A673 (cell line): Measurements from ENCODE around the gene ZDHHC21. TPM values are rescaled to one million over a fixed set of nuclear protein-coding genes. Genes with fewer than 3 reads are reported as not detected.

Experiments
- BruUV-seq: library from RNA; stranded (reverse); fragments of 400-500 nt; replicated peaks from 2 replicates; lab custom pipeline; 2021; lab: Mats Ljungman, UMichigan
- CTCF ChIA-PET: fragments of 300-600 bp; sonication (Branson Sonifier 250); formaldehyde crosslinking; loops from one replicate; lab custom pipeline; 2022; ENCODE audit warnings: antibody characterized with exemption; lab: Charles Lee
- POLR2A ChIA-PET: fragments of 300-600 bp; sonication (Branson Sonifier 250); formaldehyde crosslinking; loops from one replicate; lab custom pipeline; 2022; ENCODE audit warnings: antibody characterized with exemption; ENCODE audit not compliant: low non-redundant PET; lab: Charles Lee
- DNase-seq: peaks from one replicate; pipeline ENCODE4 v3.0.0-alpha.2; 2015; ENCODE audit warnings: low spot score
- H3K27ac ChIP-seq: fragments of 200-600 bp; sonication (generic); 2 replicates; pipeline ENCODE4 v1.5.1; 2016; ENCODE audit warnings: mixed run types, low read depth, mild to moderate bottlenecking, mixed read lengths, antibody characterized with exemption, low read length; ENCODE audit not compliant: poor library complexity, severe bottlenecking
- H3K27me3 ChIP-seq: fragments of 200-600 bp; sonication (generic); replicated peaks from 2 replicates; pipeline ENCODE4 v1.6.1; 2017; ENCODE audit warnings: mixed run types, low read depth, mild to moderate bottlenecking, mixed read lengths, antibody characterized with exemption, low read length; ENCODE audit not compliant: insufficient read depth, poor library complexity
- H3K36me3 ChIP-seq: fragments of 200-600 bp; sonication (generic); 2 replicates; pipeline ENCODE4 v1.6.1; 2016; ENCODE audit warnings: mixed run types, mild to moderate bottlenecking, mixed read lengths, antibody characterized with exemption, low read length; ENCODE audit not compliant: insufficient read depth, poor library complexity, severe bottlenecking
- H3K4me1 ChIP-seq: fragments of 200-600 bp; sonication (generic); 2 replicates; pipeline ENCODE4 v1.6.1; 2017; ENCODE audit warnings: mixed run types, mild to moderate bottlenecking, mixed read lengths, antibody characterized with exemption, low read length; ENCODE audit not compliant: insufficient read depth, poor library complexity, severe bottlenecking
- H3K4me3 ChIP-seq: fragments of 200-600 bp; sonication (generic); 2 replicates; pipeline ENCODE4 v1.5.1; 2016; ENCODE audit warnings: low read depth, mixed run types, mild to moderate bottlenecking, mixed read lengths, low read length; ENCODE audit not compliant: poor library complexity, severe bottlenecking
- H3K9me3 ChIP-seq: fragments of 200-600 bp; sonication (generic); 2 replicates; pipeline ENCODE4 v1.6.1; 2016; ENCODE audit warnings: mixed run types, low read depth, mild to moderate bottlenecking, mixed read lengths, antibody characterized with exemption, low read length; ENCODE audit not compliant: poor library complexity, severe bottlenecking
- CTCF ChIP-seq: fragments of 300-800, 200-600 bp; sonication (generic); conservative IDR thresholded peaks from 2 replicates; pipeline ENCODE4 v1.5.1; 2017; ENCODE audit warnings: low read depth, mild to moderate bottlenecking, antibody characterized with exemption, low read length, moderate library complexity, mixed read lengths
- EZH2 ChIP-seq: fragments of 200-600 bp; sonication (generic); IDR thresholded peaks from 2 replicates; pipeline ENCODE4 v1.6.1; 2017; ENCODE audit warnings: borderline replicate concordance, low read depth, mild to moderate bottlenecking, mixed read lengths, antibody characterized with exemption, low read length; ENCODE audit not compliant: poor library complexity, severe bottlenecking
- intact Hi-C: fragments of 100-400 bp; cut with micrococcal nuclease; formaldehyde crosslinking; loops from one replicate; pipeline ENCODE4 v1.10.0; 2022; ENCODE audit not compliant: unreplicated experiment
- total RNA-seq: library from RNA; stranded (reverse); gene quantifications from 2 replicates; pipeline ENCODE4 v1.2.3, GENCODE V29; 2021

Gene ZDHHC21
- total RNA-seq, 1 experiment from 2014 or later = 30.4 TPM

DNA sequence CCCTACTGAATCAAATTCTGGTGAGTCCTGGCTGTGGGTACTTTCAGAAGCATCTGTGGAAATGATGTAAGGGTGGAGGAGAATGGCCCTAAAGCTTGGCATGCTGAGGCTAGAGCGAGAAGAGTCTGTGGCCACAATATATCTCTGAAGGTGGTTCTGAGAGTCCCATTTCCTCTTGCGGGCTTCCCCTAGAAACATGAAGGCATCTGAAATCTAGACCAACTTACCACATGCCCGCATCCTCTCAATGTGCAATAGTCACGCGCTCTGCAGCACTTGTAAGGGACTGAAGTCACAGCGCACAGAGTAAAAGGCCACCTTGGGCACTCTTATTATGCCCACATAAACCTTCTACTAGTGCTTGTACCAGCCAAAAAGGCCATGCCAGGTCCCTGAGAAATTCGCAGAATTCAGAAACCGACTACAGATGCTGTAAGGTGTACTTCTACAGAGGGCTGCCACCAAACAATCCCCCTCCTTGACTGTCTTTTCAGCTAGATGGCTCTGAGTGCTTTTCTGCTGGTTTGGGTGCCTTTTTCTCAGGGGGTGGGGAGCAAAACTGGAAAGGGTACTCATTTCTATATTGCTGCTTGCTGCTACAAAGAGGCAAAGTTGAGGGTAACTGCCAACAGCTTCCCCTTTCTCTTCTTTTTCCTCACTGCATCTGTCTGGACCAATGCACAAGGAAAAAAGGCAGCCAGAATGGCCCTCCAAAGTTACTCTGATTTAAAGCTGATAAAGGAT is 107.3 kb downstream of the ZDHHC21 start:
- ChIA-PET POLR2A (no interaction called here), CTCF (no interaction called here)
- Histone ChIP-seq H3K36me3 (no peaks in the 10 kb centered on the region), H3K4me3 (no peak overlapping the region), H3K27ac (no peak overlapping the region), H3K27me3 (no peaks in the 10 kb centered on the region), H3K9me3 (no peaks in the 10 kb centered on the region), H3K4me1 (no peaks in the 10 kb centered on the region)
- no TSS peak for BruUV-seq
- intact Hi-C loops = no loop called here
- no peak for DNase-seq
- TF ChIP-seq EZH2 = no peak
- TF ChIP-seq CTCF = no peak

- H3K4me3 ChIP-seq = no peak overlapping the region
- H3K36me3 ChIP-seq = no peaks in the 10 kb centered on the region
- ChIA-PET CTCF (no interaction called here), POLR2A (no interaction called here)
- intact Hi-C loops = no loop called here
- no peaks in the 10 kb centered on the region for H3K4me1 ChIP-seq
- TF ChIP-seq EZH2 = no peak
- no peak for TF ChIP-seq CTCF
- no TSS peak for BruUV-seq
- H3K27me3 ChIP-seq = no peaks in the 10 kb centered on the region
- no peaks in the 10 kb centered on the region for H3K9me3 ChIP-seq
- H3K27ac ChIP-seq = no peak overlapping the region
- no peak for DNase-seq
Measured at GRCh38 chr9:14584571-14584970, 108.7 kb downstream of the ZDHHC21 start.

DNA sequence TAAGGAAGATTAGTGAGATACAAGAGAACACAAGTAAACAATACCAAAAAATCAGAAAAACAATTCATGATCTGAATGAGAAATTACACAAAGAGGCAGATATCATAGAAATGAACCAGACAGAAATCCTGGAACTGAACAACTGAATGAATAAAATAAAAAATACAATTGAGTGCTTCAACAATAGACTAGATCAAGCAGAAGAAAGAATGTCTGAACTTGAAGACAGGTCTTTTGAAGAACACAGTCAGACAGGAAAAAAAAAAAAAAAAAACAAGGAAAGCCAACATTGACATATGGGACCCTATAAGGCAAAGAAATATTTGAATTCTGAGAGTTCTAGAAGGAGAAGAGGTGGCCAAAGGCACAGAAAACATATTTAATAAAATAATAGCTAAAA is 115.2 kb downstream of the ZDHHC21 start:
- no peak for DNase-seq
- Histone ChIP-seq H3K36me3 (no peaks in the 10 kb centered on the region), H3K27me3 (no peaks in the 10 kb centered on the region), H3K4me3 (no peak overlapping the region), H3K4me1 (no peaks in the 10 kb centered on the region), H3K27ac (no peak overlapping the region), H3K9me3 (no peaks in the 10 kb centered on the region)
- no peak for TF ChIP-seq CTCF
- no peak for TF ChIP-seq EZH2
- ChIA-PET CTCF (no interaction called here), POLR2A (no interaction called here)
- BruUV-seq = no TSS peak
- intact Hi-C loops = no loop called here
